H1 (cell line): Measurements from ENCODE around the gene ARHGAP10. TPM values are rescaled to one million over a fixed set of nuclear protein-coding genes. Genes with fewer than 3 reads are reported as not detected.

Source experiments
- EGR1 ChIP-seq: IDR thresholded peaks from 2 replicates; pipeline ENCODE4 v1.6.1; 2011; ENCODE audit warnings: low read depth, low read length, borderline replicate concordance
- EP300 ChIP-seq, 2 experiments: IDR thresholded peaks; 1 replicate in 1 of 2; 2 replicates in 1 of 2; pipeline ENCODE4 v1.6.1; 2011 to 2012; ENCODE audit warnings: low read depth in 2 of 2, low read length in 2 of 2, mild to moderate bottlenecking in 2 of 2, borderline replicate concordance in 1 of 2, inconsistent platforms in 1 of 2, moderate library complexity in 1 of 2
- SIN3A ChIP-seq, 2 experiments: IDR thresholded peaks in 1 of 2; conservative IDR thresholded peaks in 1 of 2; 2 replicates each; pipeline ENCODE4 v1.6.1; 2011 to 2012; ENCODE audit warnings: low read length in 2 of 2, improper control_type of control experiment in 1 of 2, low read depth in 1 of 2, mild to moderate bottlenecking in 1 of 2
- polyA plus RNA-seq, 7 experiments: library from polyadenylated mRNA; depleted of rRNA in 3 of 7; stranded (reverse) in 5 of 7; unstranded in 2 of 7; fragments of >200 nt in 5 of 7; fragments of 200-250 nt in 2 of 7; gene quantifications; 1 replicate in 5 of 7; 2 replicates in 1 of 7; 4 replicates in 1 of 7; pipeline versions ENCODE4 v1.2.1 to v1.2.3, GENCODE V29; 2011 to 2013; ENCODE audit warnings: missing spikeins in 2 of 7, mixed read lengths in 2 of 7
- total RNA-seq: library from RNA; stranded (reverse); fragmentation: NEBNext Ultra II Directional; extraction: Animal tissue kit (Norgen Biotek cat#: 25700); gene quantifications from 2 replicates; pipeline ENCODE4 v1.2.1, GENCODE V29; 2021

Gene ARHGAP10
- total and polyA plus RNA-seq, 2 of the 8 experiments (the other 6 are each of a cell fraction or from before 2014, with no cell fraction given): 3.7 to 6.1 TPM

- TF ChIP-seq SIN3A (conservative IDR thresholded peaks at IDR 0.05 in 1 of 2, IDR thresholded peaks at IDR 0.05 in 1 of 2; ENCODE audit: low read depth in 1 of 2, low read length in 2 of 2) (no peak), EP300 (IDR thresholded peaks at IDR 0.05; ENCODE audit: borderline replicate concordance in 1 of 2, low read depth in 2 of 2, low read length in 2 of 2) (no peak), EGR1 (no peak)
Observed at GRCh38 chr4:147691820-147692219, 40.1 kb upstream of the ARHGAP10 start (continued).
